Myocyte (in vitro differentiated cells): ENCODE results near the gene TK2. TPM values are rescaled to one million over a fixed set of nuclear protein-coding genes. Genes with fewer than 3 reads are reported as not detected.

ENCODE experiments used
- DNase-seq: peaks from one replicate; pipeline ENCODE4 v3.0.0-alpha.2; 2012; ENCODE audit warnings: low read depth
- total RNA-seq: library from RNA; depleted of rRNA; stranded (reverse); fragments of >200 nt; gene quantifications from 2 replicates; pipeline ENCODE4 v1.2.3, GENCODE V29; 2014

Gene TK2
- total RNA-seq, 1 donor from 2014 or later, result 18.9 TPM

DNA sequence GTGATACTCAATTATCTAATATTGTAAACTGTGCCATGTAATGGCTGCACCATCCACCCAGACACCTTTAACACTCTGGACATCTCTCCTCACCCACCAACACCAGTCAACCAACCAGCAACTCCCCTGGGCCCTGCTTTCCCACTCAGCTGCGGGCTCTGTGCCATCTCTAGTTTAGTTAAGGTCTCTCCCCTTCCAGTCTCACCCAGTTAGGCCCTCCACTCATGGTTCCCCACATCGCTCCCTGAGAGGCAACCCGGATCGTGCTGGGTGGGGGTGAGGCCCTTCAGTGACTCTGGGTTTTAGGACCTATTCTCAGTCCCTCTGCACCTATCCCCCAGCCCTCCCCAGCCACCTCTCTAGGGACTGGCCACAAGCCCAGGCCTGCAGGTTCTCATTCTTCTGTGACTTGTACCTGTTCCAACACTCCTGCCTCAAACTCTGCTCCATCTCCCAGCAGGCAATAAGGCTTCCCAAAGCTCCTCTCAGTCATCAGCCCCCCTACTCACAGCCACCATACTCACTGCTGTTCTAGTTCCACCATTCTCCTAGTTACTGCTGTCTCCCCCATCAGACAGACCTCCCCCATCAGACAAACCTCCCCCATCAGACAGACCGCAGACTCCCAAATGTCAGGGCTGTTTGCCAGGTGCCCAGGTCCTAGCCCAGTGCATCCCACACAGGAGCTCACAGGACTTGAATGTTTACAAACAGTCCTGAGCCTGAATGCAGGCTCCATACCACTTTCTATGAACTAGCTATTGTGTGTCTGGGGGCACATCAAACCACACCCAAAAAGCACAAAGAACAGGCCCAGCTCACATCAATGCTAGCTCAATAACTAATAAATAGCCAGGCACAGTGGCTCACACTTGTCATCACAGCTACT lies 2.6 kb downstream of the TK2 start:
- no peak for DNase-seq

DNA sequence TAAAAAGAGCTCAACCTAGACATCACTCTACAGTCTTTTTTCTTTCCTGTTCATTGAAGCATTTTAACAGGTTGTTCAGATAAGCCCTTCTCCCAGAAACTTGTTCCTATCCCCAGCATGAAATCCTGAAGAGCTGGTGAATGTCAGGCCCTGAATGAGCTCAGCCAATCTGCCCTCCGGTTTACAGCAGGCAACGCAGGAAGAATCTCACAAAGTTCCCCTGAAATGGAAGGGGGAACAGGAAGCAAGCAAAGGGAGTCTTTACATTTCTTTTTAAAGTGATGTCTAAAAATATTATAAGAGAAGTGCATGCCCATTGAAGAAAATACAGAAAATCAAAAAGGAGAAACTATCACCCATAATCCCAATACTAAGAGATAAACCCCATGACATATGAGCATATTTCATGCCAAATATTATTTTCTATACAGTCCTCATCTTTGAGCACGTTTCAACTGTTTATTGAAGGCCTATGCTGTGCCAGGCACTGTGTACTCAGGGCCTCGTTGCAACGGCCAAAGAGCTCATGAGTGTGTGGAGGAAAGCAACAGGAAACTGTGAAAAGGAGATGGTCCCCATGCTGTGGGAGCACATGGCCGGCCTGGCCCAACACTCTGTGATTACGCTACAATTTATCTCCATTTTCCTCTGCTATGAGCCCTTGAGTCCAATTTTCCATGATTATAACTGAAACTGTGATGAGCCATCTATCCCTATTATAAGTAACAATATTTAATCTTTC lies 5.7 kb downstream of the TK2 start:
- no peak for DNase-seq

DNA sequence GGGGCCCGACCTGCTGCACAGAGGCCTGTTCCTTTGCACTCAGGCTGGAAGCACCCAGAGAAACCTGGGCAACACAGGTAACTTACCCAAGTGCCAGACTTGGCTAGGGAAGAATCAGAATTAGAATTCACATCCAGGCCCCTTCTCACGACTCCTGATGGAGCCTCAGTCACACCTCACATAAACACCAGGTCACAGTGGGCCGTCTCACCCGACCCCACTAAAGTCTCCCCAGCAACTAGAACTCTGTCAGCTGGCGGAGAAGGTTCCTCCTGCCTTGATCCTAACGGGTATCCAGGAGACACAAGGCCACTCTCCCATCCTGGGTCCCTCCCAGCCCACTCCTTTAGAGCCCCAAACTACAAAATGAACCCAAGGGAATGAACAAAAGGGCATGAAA lies 6.4 kb downstream of the TK2 start:
- no peak for DNase-seq

DNA sequence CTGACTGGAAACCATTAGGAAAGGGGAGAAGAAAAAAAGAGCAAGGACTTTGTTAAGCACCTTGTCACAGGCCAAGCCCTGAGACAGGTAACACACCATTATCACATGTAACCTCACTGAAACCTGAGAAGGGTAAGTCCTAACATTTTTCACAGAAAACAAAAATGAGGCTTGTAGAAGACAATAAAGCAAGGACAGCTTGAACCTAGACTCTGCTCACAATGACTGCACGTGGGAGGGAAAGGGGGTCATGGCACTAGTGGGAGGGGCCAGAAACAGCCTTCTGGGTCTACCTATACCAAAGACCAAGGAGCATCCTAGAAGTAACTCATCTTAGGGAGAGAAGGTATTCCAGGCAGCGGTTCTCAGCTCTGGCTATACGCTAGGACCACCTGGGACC lies 7.5 kb downstream of the TK2 start:
- DNase-seq, result no peak

DNA sequence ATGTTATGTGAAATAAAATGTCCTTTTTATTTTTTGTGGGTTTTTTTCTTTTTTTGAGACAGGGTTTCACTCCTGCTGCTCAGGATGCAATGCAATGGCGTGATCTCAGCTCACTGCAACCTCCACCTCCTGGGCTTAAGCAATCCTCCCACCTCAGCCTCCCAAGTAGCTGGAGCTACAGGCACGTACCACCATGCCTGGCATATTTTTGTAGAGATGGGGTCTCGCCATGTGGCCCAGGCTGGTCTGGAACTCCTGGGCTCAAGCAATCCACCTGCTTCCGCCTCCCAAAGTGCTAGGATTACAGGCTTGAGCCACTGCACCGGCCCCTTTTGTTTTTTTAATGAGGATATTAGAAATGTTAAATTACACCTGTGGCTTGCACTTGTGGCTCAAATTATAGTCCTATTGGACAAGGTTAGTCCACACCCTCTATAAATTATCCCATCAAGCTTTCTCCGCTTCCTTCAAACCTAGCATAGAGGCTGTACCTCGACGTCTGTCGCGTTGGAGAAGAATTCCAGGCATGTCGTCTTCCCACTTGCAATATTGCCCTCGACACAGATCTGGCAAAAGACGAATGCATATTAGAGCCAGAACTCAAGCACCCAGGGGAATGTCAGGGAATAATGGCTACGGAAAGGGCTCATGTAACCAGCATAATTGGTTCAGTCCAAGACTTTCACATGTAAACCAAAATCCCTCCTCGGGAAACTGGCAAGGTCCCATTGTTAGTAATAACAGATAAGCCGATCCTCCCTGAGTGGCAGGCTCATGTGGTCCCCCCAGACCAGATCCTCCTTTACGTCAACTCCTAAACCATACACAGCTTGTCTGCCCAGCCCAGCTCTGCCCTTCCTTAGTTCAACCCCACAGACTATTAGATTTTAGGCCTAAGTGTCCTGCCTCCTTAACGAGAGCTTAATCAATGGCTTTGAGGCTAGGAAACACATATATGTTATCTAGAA lies 8.2 kb downstream of the TK2 start:
- no peak for DNase-seq

DNA sequence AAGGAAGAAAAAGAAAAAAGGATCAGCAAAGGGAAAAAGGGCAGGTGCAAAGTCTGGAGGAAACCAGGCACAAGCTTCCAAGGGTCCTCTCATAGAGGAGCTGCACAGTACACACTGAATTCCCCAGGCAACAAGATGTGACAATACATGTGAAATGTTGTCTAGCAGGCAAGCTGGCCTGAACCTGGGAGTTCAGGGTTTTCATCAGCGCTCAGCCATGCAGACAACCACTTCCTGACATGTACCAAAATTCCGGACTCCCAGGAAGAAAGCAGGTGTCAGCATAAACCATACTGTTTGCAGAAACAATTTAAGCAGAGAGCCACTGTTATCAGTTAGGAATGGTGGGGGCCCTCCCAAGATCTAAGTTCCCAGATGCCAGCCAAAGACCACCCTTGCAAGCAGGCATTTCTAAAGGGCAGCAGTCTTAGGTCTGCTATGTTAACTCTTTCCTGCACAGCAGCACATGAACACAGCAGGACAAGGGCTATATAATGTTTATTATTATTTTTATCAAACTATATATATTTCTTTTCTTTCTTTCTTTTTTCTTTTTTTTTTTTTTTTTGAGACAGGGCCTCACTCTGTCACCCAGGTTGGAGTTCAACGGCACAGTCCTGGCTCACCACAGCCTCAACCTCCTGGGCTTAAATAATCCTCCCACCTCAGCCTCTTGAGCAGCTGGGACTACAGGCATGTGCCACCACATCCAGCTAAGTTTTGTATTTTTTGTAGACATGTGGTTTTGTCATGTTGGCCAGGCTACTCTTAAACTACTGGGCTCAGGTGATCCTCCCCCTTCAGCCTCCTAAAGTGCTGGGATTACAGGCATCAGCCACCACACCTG lies 10.1 kb downstream of the TK2 start:
- peak; percentile 19 for DNase-seq

DNA sequence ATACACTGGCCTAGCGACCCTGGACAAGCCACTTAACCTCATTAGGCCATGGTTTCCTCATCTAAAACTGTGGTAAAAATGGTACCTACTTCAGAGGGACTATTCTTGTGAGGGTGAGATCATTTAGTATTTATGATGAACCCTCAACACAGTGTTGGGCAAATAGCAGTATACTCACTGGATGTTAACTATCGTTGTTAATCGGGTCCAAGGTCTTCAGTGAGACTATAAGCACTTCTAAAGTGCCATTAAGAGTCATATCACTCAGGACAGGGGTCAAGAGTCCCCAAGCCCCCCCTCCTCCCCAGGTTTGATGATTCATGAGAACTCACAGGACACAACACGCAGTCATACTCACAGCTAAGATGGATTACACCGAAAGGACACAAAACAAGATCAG lies 11.0 kb downstream of the TK2 start:
- peak; percentile 28 for DNase-seq

DNA sequence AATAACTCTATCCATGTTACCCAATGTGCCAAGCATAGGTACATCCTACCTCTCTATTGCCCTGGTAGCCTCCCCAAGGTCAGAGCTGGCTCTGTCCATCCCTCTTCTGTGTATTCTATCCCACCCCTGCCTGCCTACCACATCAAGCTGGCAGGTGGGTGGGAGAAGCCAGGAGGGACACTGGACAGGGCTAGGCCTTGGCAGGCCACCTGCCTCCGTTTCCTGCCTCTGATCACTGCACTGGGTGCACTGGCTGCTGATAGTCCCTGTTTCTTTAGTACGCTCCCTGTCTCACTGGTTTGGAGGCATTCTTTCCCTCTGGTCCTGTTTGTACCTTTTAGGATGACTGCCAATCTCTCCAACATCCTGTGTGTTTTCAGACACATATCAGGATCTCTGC lies 12.7 kb downstream of the TK2 start:
- DNase-seq, result no peak

DNA sequence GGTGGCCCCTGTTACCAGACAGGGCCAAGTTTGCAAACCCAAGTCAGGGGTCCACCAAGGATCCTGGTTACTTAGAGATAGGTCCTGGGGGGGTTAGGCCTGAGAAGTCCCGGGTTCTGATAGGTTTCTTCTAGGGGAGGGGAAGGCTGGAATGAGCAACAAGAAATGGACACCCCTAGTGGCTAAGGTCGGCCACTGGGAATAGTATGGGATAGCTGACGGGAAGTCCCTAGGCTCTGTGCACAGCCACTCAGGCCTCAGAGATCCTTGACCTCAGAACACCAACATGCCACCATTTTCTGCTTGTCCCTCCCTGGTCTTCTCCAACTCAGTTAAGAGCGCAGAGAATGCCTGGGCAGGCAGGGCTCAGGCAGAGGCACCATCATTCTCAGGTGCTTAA lies 13.4 kb downstream of the TK2 start:
- DNase-seq, result no peak

DNA sequence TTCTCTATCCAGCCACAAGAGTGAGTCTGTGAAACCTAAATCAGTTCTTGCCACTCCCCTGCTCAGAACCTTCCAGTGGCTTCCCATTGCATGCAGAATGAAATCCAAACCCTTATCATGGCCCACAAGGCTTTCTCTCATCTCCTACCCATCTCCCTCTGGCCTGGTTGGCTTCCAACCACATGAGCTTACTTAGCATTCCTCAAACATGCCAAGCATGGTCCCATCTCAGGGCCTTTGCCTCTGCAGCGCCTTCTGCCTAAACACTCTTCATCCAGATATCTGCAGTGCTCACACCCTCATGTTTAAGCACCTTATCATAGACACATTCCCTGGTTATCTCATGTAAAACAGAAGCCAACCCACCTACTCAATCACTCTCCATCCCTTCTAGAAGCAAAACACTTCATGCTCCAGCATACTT lies 15.5 kb downstream of the TK2 start:
- peak; percentile 87 for DNase-seq

DNA sequence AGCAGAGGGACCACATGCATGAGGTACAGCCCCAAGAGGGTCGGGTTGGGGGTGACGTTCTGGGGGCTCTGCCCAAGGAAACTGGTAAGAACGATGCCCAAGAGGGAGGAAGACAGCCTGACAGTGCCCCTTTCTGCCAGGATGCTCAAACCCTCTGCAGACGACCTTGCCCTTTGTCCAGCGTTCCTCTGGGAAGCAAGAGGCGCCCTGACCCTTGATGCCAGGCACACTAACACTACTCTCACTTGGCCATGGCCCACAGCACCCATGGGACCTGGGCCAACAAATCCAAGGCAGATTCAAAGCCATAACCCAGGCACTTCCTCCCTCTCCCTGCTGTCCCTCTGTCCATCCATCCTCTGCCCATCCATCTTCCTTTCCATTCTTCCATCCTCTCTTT lies 20.4 kb downstream of the TK2 start:
- DNase-seq, result no peak

DNA sequence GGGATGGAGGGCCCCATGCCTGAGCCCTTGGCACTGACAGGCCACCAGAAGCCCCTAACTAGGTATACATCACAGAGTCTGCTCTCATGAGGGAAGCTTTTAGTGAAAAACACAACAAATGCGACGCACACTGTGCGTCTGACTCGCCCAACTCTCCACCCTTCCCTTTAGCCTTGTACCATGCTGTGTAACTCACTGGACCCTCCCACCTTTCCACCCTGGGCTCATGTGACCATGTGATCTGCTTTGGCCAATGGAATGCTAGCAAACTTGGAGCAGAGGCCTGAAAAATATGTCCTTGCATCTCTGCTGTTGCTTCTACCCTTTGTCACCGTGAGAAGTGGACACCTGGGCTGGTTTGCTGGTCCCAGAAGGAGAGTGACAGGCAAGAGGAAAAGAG lies 21.6 kb downstream of the TK2 start:
- DNase-seq, result no peak

DNA sequence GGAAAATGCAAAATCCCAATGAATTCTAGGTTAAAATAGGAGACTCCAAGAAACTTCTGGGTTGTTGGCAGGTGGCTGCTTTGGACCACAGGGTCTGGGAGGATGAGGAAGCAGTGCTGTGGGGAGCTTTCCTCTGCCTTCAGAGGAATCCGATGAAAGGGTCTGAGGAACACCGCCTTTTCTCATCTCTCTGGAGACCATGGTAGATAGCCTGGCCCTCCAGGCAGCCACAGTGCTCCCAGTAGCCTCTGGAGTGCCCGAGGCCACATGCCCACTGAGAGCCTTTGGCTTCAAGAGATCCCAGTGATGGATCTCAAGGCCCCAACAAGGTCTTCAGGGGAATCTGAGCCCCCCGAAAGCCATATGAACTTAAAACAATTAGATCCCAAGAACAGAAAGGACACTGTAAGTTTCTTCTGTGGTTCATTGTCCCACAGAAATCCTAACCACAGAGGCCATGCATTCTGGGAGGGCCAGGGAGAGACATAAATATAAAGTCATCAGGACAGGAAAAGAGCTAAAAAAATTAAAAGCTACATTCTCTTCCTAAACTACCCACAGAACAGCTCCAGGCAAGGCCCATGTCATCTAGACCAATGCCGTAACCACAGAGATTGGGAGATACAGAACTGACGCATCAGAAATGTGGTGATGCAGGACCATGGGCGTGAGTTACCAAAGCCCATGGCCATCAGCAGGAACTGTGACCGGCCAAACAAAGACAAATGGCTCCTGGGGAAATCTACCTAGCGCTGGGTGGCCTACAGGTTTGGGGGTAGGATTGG lies 24.3 kb downstream of the TK2 start:
- peak; percentile 23 for DNase-seq

DNA sequence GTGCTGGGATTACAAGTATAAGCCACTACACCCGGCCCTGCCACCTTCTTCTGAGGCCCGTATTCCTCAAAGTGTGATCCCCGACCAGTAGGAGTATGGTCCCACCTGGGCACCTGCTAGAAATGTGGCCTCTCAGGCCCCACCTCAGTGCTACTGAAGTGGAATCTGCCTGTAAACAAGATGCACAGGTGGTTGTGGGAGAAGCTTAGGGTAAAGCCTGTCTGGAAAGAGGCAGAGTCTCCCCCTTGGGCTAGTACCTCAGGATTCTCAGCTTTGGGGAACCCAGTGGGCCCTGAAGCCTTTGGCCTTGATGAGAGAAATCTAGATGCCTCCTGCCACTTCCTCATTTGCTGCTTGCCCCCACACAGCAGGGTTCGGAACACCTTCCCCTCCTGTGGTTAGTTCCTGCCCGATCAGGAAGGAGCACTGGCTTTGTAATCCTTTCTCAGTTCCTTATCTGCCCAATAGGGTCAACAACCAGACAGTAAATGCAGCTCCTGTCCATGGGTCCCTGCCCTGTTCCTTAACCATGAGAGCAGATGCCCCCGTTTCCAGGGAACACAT lies 25.2 kb downstream of the TK2 start:
- no peak for DNase-seq

DNA sequence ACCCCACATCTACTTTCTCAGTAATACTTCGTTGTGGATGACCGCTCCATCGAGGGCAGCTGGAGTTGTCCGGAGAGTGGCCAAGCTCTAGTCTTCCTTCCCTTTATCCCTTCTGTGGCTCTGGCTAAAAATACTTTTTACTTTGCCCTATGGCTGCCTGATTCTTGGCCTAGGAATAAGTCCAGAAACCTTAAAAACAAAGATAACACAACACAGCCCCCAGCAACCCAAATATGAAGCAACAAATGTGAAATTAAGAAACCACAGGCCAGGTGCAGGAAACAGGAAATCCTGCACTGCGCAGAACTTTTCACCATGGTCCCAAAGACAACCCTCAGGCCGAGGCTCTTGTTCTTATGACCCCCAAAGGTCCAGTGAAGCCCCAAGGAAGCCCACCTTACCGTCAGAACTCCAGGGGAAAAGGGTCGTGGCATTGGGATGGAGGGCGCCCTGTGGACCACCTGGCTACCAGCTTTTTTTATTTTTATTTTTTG lies 26.0 kb downstream of the TK2 start:
- DNase-seq, result peak; percentile 28

DNA sequence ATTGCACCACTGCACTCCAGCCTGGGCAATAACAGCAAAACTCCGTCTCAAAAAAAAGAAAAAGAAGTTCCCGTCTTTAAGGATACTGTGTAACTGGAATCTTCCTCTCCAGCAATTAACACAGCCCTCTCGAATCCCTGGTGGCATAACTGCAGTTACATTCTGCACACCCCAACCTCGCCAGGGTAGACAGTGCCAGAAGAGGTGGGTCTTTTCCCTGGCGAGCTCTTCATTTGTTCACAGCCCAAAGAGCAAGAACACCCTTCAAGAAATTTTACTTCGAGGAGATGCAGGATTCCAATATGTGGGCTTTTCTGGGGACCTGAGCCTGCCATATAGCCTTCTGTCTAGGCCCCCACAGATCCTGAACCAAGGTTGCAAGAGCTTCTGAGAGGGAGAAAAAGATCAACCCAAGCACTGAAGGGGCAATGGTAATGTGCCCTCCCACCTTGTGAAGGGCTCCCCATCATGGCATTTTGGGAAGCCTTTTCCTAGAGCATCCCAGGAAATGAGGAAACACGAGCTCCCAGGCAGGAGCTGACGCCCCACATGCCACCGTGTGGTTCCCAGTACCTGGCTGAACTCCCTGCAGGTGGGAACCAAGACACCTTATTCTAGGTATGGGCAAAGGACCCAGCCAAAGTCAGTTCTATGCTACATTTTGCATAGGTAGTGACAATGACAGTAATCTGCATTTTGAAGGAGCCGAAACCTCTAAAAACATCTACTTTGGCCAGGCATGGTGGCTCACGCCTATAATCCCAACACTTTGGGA lies 26.9 kb downstream of the TK2 start:
- no peak for DNase-seq

DNA sequence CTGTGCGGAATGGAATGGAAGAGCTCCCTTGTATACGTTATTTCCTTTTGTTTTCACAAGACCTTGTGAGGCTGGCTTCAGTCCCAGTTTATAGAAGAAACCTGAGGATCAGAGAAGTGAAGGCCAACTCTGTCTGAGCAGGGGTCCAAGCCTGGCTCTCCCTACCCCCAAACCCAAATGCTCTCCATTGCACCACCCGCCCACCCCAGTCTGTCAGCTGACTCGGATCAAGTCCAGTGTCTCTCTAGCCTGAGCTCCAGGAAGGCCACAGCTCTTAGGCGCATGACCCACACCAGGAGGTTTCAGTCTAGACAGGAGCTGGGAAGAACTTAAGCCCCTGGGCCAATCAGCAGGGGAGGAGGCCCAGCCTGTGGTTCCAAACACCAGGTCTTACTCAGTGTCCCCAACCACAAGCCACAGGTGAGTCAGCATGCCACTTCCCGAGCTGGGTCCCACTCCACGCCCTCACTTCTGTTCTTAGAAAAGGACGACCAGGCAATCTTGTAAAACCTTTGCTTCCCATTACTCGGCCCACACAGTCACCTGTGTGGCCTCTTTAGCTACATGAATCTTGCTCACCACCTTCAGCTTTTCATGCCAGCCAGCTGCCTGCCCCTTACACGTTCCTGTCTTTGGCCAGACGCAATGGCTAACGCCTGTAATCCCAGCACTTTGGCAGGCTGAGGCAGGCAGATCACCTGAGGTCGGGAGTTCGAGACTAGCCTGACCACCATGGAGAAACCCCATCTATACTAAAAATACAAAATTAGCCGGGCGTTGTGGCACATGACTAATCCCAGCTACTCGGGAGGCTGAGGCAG lies 27.8 kb downstream of the TK2 start:
- DNase-seq, result peak; percentile 93
